PC-3 (cell line): ENCODE measurements around the gene SMARCD3.

ENCODE experiments used
- EZH2 ChIP-seq: fragments of 300-600 bp; sonication (generic); IDR thresholded peaks from one replicate; pipeline ENCODE4 v1.6.1; 2017; ENCODE audit warnings: antibody characterized with exemption, mild to moderate bottlenecking, low read length; ENCODE audit not compliant: unreplicated experiment
- TF ChIP-seq, protein P1 (sequence below): fragments of 300-600 bp; sonication (generic); conservative IDR thresholded peaks from 2 replicates; pipeline ENCODE4 v1.5.1; 2017; ENCODE audit warnings: antibody characterized with exemption, low read depth, mild to moderate bottlenecking, low read length

GRCh38 chr7:151212626-151213025 is 35.9 kb downstream of the SMARCD3 start:
- TF ChIP-seq, protein P1, sequence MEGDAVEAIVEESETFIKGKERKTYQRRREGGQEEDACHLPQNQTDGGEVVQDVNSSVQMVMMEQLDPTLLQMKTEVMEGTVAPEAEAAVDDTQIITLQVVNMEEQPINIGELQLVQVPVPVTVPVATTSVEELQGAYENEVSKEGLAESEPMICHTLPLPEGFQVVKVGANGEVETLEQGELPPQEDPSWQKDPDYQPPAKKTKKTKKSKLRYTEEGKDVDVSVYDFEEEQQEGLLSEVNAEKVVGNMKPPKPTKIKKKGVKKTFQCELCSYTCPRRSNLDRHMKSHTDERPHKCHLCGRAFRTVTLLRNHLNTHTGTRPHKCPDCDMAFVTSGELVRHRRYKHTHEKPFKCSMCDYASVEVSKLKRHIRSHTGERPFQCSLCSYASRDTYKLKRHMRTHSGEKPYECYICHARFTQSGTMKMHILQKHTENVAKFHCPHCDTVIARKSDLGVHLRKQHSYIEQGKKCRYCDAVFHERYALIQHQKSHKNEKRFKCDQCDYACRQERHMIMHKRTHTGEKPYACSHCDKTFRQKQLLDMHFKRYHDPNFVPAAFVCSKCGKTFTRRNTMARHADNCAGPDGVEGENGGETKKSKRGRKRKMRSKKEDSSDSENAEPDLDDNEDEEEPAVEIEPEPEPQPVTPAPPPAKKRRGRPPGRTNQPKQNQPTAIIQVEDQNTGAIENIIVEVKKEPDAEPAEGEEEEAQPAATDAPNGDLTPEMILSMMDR = no peak
- no peak for TF ChIP-seq EZH2
